SK-N-SH treated with all-trans-retinoic acid at 6 μM for 48 hours (cell line): Measurements from ENCODE around the gene TSPAN15.

ENCODE experiments used
- ZFP30 ChIP-seq: fragments of 450-650 bp; formaldehyde crosslinking; IDR thresholded peaks from 2 replicates; pipeline ENCODE4 v1.5.0; 2022; ENCODE audit warnings: mild to moderate bottlenecking, moderate library complexity
- ZNF565 ChIP-seq: fragments of 450-650 bp; formaldehyde crosslinking; conservative IDR thresholded peaks from 2 replicates; pipeline ENCODE4 v1.5.0; 2020; ENCODE audit warnings: low read depth, mild to moderate bottlenecking, moderate library complexity

- TF ChIP-seq ZFP30 (CRISPR knock-in tag) (no peak), ZNF565 (no peak)
Observed at GRCh38 chr10:69506487-69506833, 55.2 kb downstream of the TSPAN15 start.
